NCI-H748 (cell line): Measurements from ENCODE around the gene COL17A1.
A peak's percentile ranks its signal among the peaks of the same experiment; 100 is the strongest.

Experiments
- DNase-seq: peaks from one replicate; lab custom pipeline; 2025; ENCODE audit not compliant: unreplicated experiment; lab: John Stamatoyannopoulos, UW

COL17A1 gene

DNA sequence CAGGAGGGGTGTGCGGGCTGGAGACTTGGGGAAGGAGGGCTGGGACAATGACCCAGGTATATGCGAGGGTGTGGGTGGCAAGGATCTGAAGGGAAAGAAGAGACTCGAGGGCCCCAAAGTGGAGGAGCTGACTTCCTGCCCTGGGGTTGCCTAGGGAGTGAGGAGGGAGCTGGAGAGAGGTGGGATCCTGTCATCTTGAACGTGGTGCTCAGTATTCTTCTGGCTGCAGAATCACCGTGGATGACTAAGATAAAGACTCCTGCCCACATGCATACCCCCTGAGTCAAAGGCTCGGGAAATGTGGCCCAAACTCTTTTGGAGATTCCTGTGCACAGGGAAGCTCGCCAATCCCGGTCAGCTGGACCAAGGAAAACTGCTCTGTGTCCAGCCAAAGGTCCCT is 31.2 kb downstream of the COL17A1 start:
- no peak for DNase-seq

DNA sequence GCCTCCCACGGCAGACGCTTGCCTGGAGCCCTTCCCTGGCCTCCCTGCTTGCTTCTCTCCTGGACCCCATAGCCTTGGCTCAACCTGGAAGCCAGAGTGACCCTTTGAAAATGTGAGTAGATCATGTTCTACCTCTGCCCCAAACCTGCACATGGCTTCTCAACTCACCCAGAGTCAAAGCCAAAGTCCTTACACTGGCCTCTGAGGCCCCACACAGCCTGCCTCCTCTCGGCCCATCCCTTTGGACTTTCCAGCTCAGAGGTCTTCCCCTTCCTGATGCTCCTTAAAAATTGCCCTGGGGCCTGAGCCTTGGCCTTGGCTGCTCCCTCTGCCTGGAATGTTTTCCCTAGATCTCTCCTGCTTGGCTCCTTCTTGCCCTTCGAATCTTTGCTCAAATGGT is 32.5 kb downstream of the COL17A1 start:
- DNase-seq = no peak

DNA sequence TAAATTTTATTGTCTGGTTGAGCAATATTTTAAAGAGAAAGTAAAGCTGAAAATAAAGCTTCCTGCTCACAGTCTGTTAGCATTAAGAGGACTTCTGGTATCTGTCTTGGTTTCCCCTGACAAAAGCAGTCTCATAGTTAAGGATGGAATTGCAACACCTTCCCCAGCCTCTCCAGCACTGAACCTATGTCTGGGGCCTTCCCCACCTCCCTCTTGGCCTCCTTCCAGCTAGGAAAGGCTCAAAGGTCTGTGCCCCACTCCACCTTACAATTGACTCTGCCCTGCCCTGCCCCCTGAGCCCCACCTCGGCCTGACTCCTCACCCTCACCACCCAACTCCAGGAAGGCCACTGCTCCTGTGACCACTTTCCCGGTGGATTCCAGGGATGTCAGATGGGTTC is 33.2 kb downstream of the COL17A1 start:
- no peak for DNase-seq

DNA sequence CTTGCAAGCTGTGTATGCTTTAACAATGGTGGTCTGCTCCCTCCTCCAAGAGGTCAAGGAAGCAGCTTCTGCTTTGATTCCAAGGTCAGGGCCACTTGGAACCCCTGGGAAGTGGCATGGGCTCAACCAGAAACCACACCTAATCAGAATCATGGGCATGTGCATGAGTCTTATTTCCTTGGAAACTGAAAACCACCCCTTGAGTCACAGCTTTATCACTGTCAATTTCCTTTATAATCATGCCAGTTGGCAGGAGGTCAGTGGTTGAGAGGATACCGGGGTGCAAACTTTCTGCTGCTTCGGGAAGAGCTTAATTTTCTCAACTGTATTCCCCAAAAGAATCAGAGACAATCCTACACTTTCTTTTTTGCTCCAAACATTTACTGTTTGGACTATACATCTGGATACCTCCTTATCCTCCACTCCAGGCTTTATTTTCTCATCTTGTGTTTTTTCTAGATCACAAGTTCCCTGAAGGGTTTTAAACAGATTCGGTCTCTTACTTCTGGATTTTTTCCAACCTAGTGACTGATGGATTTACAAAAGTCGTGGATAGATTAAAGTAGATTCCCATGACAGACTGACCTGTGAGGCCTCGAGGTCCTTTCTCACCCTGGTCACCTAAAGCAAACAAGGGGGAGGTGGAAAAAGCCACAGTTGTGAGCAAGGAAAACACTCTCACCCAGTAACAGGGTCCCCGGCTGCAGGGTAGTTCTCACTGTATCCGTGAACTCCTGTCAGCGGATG is 36.0 kb downstream of the COL17A1 start:
- no peak for DNase-seq

DNA sequence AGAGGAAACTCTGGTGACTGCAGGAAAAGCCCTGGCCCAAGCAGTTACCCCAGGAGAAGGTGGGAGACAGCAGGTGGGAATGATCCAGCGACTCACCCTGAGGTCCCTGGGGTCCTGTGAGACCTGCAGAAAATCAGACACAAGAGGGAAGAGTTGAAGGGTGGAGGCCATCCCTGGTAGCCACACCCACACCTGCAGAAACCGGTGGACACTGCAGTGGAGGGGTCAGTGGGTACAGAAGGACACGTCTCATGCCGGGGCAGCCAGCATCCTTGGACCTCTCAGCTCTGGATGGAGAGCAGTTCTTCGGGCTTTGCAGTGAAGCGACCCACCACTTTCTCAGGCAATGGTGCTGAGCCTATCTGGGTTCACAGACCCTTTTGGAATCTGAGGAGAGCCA is 39.0 kb downstream of the COL17A1 start:
- DNase-seq = no peak

DNA sequence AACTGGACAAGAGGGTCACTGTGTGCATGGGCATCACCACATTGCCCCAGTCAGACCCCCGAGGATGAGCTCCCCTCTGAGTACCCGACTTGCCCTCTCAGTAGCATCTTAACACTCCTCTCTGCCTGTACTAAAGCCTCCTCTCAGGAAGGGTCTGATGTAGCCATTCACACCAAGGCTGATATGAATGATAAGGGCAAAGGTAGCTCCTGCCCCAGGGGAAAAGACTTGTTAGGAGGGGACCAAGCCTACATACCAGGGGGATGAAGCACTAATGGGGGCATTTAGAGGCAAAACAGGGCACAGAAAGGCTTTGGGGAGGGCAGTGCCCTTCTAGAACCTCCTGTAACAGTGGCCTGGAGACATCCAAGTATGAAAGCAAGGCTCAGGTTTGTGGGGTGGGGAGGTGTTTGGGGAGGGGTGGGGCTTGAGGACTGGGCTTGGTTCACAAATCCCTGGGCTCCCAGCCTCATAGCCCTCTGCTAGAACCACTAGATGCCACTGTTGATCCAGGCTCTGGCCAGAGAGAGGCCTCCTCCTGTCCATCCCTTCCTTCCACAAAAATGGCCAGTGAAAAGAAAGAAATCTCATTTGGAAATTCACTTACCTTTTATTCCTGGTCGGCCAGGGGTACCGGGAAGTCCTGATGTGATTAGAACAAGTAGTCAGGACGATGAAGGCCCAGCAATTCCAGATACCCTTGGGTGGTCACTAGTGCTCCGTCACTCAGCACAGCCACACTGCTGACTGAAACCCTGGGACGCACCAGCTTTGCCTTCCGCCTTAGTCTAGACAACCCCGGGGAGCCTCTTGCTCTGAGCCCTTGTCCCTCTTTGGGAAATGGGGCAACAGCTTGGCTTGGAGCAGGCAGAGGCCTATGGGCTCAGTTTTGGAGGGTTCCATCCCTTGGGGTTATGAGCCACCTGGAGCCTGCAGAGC is 40.3 kb downstream of the COL17A1 start:
- peak; percentile 55 for DNase-seq

DNA sequence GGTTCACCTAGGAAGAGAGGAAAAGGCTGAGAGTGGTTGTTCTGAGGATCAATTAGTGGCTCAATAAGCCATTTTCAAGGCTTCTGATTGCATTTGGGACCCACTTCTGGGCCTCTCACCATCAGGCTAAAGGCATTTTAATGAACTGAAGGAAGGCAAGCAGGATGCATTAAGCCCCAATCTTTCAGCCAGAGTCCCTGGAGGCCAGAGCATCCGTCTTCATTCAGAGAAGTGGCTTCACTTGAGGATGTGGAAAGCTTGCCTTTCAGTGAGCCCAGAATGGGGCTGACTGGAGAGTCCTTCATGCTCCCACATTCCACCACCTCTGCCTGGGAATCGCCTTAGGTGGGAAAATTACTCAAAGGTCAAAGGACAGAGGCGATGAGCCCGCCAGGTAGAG is 41.8 kb downstream of the COL17A1 start:
- DNase-seq = no peak

DNA sequence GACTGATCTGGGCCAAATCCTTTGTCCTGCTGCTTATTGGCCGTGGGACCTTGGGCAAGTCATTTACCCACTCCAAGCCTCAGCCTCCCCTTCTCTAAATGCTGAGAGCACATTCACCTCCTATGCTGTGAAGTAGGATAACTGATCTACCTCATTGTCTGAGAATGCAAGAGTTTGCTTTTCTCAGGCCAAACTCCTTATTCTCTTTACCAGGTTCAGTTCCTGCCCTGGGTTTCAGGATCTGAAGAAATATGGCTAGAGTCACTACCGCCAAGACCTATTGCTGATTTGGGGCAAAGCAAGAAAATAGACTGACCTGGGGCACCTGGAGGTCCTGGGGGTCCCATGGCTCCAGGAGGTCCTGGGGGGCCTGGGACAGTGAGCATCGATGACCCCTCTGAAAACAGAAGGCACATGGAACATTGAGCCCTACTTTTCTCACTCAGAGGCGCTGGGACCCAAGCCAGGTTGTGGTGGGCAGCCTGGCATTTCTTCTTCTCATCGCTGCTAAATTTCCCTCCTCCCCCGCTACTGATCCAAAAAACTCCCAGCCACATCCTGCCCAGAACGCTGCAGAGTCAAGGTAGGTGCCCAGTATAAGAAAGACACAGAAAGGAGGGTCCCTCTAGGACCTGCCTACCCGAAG is 42.4 kb downstream of the COL17A1 start:
- DNase-seq = no peak

DNA sequence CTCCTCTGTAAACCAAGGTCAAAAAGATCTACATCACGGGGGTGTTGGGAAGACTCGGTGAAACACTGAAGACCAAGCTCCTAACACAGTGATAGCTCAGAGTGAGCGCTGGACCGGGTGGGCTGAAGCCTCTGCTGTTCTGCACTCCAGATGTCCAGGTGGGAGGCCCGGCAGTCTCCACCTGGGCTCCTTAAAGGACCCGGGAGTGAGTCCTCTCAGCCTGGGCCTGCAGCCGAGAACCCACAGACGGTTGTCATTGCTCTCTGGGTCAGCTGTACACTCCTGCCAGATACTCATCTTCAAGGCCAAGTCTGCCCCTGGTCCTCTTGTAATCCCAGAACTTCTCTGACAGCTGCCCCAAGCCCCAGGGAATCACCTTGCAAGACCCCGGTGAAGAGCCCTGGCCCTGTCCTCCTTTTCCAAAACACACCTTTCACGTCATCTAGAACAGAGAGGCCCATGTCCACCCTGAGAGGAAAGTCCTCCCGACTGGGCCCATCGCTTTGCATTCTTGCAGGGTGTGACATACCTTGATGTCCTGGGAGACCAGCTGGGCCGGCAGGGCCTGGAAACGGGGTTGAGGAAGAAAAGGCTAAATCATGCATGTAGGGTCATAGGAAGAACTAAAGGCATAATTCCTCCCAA is 43.7 kb downstream of the COL17A1 start:
- no peak for DNase-seq

DNA sequence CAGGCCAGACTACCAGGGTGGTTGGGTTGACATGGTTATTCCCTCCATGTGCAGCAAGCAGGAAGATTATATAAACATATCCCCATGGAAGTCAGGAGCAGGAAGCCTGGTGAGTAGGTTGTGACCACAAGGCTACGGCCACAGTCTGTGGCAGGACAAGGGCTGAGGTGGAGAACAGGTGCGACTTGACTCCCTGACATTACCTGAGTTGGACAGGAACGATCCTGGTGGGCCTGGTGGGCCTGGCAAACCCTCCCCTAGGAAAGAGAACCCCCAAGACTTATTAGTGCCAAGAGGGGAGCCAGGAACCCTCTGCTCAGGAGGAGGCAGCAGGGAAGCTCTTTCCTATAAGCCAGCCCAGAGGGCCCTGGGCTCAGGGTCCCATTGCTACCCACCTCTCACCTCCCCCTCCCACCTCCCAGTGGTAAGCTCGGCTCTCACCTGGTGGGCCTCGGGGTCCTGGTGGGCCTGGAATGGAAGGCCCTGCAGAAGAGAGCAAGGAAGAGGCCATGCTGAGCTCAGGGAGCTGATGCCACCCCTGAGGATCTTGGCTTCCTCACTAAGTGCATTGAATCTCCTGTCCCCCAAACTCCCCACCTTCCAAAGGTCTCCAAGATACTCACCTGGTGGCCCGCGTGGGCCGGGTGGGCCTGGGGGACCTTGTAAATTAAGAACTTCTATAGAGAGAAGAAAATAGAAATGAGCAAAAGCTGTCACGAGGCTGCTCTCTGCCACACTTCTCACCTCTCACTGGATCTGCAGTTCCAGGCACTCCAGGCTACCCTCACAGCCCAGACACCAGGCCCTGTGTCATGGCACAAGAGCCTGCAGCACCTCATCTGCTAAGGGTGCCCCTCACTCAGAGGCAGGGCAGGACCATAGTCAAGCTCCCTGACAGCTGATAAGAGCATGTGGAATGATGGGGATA is 44.6 kb downstream of the COL17A1 start:
- no peak for DNase-seq

DNA sequence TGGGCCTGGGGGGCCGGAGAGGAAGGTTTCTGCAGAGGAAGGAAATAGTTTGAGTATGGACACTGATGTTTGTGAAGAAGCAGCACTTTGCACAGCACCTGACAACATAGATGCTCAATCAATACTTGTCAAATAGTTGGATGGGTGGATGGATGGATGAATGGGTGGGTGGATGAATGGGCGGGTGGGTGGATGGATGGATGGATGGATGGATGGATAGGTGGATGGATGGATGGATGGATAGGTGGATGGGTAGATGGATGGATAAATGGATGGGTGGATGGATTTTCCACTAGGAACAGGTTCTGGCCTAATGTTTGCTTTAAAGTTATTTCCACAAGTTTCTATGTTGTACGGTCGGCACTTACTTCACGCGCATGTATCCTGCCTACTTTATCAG is 45.3 kb downstream of the COL17A1 start:
- DNase-seq = no peak

DNA sequence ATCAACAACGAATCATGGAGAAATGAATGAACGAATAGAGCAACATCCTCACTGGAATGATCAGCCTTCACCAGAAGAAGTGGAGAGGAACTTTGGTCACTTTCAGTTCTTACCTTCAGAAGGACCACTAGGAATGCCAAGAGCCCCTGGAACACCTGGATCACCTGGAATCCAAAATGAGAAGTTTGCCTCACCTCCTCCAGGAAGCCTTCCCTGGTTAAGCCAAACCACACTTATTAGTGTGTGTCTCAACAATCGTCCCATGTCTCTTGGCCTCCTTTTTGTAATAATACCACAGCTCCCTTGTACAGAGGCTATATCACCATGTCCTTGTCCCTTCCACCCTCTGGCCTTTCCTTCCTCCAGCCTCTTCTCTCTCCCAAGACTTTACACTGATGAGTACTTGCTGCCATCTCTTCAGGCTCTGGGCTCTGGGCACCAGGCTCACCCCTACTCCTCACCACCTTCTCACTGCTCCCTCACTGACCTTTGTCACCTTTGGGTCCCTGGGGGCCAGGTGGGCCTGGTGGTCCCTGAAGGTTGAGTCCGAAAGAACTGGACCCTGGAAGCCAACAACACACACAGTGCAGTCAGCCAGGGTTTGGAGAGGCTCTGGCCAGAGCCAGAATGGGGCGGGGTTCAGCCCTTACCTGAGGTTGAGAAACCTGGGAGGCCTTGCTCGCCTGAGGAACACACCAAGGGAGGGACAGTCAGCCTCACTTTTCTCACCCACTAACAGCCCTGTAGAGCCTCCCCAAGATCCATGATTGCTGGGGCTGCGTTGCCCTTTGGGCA is 46.5 kb downstream of the COL17A1 start:
- DNase-seq = no peak

DNA sequence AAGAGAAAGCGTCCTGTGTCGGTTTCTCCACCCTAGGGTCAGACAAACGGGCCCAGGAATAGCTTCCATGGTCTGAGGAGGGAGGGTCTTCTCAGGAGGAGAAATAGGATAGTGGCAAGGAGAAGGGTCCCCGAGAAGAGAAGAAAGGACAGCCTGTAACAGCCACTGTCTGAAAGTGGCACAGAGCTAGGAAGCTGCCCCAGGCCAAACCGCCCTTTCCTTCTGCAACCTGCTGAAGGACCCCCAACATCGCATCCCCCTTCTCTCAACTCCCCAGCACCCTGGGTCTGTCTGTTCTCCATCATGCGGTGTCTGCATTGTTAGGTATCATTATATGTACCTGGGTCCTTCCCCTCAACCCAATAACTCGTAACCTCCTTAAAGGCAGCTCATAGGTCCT is 47.1 kb downstream of the COL17A1 start:
- no peak for DNase-seq

DNA sequence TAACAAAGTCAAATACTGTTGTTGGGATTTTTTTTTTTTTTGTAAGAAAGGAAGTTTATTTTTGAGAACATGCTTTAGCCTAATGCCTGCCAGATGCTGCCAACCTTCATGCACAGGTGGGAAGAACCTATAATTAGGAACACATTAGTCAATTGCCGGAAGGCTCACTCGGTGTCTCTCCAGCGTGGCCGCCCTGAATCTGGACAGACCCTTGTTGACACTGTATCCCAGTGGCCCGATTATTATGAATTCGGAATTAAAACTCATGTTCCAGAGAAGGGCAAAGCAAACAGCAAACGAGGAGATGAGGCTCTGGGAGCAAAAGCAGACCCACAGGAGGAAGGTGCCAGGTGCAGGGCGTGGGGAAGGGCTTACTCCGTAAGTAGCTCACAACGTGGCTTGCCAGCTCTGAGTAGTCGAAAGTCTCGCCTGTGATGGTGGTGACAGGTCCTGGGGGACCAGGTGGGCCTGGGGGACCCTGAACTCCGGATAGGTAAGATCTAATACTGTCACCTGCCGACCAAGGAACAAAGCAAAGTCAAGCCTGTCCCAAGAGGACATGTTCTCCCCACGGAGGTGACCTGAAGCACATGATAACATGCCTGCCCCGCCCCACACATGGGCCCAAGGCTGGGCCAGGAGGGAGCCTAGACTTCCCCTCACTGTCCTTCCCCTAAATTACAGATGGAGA is 48.3 kb downstream of the COL17A1 start:
- DNase-seq = peak; percentile 80

DNA sequence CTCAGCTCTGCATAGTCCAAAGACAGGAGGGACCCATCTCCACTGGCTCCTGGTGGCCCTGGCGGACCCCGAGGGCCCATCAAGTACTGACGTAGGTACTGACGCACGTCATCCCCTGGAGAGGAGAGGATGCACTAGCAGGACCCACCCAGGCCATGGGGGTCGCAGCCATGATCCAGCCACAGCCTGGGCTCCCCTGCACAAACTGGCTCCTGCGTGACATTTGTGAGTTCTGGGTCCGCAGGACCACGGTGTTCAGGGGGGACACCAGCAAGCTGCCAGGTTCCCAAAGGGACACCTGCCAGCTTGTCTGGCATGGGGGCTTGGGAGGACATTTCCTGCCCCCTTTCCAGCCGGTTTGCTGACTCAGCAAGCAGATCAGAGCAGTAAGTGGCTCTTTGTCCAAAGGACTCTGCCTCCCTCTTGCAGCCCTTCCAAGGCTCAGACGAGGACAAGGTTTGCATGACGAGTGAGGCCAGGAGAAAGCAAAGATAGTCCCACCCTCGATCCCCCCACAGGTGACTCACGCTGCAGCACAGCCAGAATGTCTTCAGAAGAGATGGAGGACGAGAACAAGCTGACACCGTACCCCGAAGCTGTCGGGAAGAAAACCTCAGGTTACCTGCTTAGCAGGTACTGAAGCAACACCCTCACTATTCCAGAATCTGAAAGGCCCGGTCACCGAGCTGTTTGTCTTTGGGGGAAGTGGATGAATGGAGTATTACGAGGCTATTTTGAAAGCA is 49.0 kb downstream of the COL17A1 start:
- DNase-seq = no peak

DNA sequence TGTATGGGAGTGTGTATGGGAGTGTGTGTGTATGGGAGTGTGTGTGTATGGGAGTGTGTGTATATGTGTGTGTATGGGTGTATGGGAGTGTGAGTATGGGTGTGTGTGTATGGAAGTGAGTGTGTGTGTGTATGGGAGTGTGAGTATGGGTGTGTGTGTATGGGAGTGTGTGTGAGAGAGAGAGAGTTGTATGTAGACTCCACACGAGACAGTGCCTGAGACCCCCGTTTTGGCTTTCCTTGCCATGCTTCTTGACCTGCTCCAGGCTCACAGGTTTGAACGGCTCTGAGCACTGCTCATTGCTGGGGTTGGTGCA is 49.7 kb downstream of the COL17A1 start:
- DNase-seq = no peak

DNA sequence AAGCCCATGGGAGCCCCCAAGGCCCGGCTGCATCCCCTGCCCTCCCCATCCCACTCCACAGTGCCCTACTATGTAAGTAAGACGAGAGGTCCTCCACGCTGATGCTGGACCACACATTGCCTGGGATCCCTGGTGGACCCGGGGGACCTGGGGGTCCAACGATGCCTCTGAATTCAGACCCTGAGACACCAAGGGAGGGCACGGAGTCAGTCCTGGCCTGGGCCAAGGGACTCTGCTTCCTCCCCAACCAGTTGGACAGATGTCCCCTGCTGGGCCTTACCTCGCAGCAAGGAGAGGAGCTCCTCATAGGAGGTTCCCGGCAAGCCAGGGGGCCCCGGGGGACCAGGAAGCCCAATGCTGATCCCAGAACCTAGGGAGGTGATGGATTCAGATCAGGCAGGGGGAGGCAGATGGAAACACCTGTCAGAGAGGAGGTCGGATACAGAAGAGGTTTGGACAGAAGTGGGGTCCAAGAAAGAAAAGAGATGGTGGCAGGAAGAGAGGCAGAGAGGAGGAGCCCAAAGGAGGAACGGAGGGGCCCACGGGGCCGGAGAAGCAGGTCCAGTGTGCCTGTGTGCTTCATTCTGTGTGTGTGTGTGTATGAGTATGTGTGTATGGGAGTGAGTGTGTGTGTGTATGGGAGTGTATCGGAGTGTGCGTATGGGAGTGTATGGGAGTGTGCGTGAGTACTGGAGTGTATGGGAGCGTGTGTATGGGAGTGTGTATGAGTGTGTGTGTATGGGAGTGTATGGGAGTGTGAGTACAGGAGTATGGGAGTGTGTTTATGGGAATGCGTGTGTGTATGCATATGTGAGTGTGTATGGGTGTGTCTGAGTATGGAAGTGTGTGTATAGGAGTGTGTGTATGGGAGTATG is 50.2 kb downstream of the COL17A1 start:
- DNase-seq = no peak
